Measurements from ENCODE around the gene EVI2B.
"Not testable (repeated sequence)": the region's sequence is repeated elsewhere in the genome, so short reads cannot be mapped to it uniquely, and the experiment has no call there.

The EVI2B gene

GRCh38 chr17:31269036-31269577 lies 44.7 kb downstream of the EVI2B start:
- peak in 1 of 2 experiments; percentile 40 for DNase-seq

DNA sequence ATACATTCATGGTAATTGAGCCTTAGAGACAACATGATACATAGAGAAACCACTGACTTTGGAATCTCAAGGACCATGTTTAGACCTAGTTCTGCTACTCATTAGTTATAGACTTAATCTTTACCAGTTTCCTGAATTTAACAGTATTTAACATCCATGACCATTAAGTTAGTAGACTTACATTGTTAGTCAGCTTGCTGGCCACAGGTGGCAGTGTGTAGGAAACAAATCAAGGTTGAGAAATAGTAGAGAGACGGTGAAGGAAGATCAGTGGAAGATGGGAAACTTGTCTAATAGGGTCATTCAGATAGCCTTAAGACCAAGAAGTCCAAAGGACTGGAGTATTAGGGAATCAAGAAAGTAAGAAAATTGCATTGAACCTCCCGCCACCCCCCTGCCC lies 47.8 kb downstream of the EVI2B start:
- DNase-seq: peak in 1 of 2 experiments; percentile 23

- not testable (repeated sequence) for DNase-seq
Measured at GRCh38 chr17:31262923-31263322, 50.9 kb downstream of the EVI2B start.

GRCh38 chr17:31261601-31262000 lies 52.3 kb downstream of the EVI2B start:
- no peak for DNase-seq

GRCh38 chr17:31260151-31260550 lies 53.7 kb downstream of the EVI2B start:
- no peak for DNase-seq

DNA sequence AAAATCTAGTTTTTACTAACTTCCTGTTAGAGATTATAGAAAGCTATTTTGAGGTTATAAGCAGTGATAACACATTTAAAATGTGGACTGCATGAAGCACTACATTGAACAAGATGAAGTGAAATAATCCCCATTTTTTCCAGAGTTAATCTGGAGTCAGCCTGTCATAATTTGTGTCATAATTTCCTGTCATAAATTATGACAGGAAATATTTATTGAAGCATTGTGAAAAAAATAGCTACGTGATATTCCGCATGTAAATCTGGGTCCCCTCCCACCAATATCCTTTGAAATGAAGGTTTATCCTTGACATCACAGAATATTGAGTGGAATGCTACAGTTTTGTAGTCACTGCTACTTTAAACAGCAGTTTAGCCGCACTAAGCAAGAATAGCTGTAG lies 56.9 kb downstream of the EVI2B start:
- DNase-seq: no peak

DNA sequence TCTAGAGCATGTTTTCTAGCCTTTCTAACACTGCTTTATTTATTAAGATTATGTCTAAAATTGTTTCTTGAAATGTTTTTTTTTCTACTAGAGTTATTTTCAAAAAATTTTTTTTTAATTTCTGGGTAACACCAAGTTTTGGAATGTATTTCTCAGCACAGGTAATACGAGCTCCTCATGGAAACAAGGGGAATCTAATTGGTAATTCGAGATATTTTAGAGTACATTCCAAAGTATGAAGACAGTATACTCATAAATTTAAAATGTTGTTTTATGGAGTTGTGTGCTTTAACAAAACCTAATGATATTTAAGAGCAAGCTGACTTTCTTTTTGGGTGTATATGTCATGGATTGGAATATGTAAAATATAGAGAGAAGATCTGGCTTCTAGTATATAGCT lies 59.2 kb downstream of the EVI2B start:
- DNase-seq: no peak
